Measurements from ENCODE around the gene CHCT1. TPM values are rescaled to one million over a fixed set of nuclear protein-coding genes. Genes with fewer than 3 reads are reported as not detected.

Gene CHCT1
- total RNA-seq, 1 experiment from 2014 or later = 0.88 TPM

GRCh38 chr17:60386147-60387058, 35.9 kb upstream of the CHCT1 start:
- ChIA-PET POLR2A (ENCODE audit: low non-redundant PET) (interaction anchor here (0.7 kb wide), 1 partner anchor 1207 kb away, joined by 4 read pairs; no protein-coding TSS in a partner anchor), CTCF (no interaction called here)
- Histone ChIP-seq H3K27ac (ENCODE audit: low read depth, low read length, poor library complexity, severe bottlenecking) (no peak overlapping the region), H3K36me3 (ENCODE audit: insufficient read depth, low read length, poor library complexity, severe bottlenecking) (peaks cover 3% of the 10 kb centered on the region), H3K4me3 (ENCODE audit: low read depth, low read length, poor library complexity, severe bottlenecking) (no peak overlapping the region), H3K27me3 (replicated peaks; ENCODE audit: insufficient read depth, low read depth, low read length, poor library complexity) (no peaks in the 10 kb centered on the region), H3K9me3 (ENCODE audit: low read depth, low read length, poor library complexity, severe bottlenecking) (no peaks in the 10 kb centered on the region), H3K4me1 (ENCODE audit: insufficient read depth, low read length, poor library complexity, severe bottlenecking) (peaks cover 55% of the 10 kb centered on the region)
- TF ChIP-seq EZH2 (IDR thresholded peaks at IDR 0.05; ENCODE audit: borderline replicate concordance, low read depth, low read length, poor library complexity, severe bottlenecking) (no peak), CTCF (conservative IDR thresholded peaks at IDR 0.05; ENCODE audit: low read depth, low read length) (no peak)
- intact Hi-C loops (cut with micrococcal nuclease; ENCODE audit: unreplicated experiment) = no loop called here
- DNase-seq (ENCODE audit: low spot score) = no peak
- BruUV-seq (replicated peaks) = no TSS peak

- H3K9me3 ChIP-seq (ENCODE audit: low read depth, low read length, poor library complexity, severe bottlenecking) = no peaks in the 10 kb centered on the region
- CTCF ChIA-PET = no interaction called here
- intact Hi-C loops (cut with micrococcal nuclease; ENCODE audit: unreplicated experiment) = no loop called here
- POLR2A ChIA-PET (ENCODE audit: low non-redundant PET) = no interaction called here
- DNase-seq (ENCODE audit: low spot score) = no peak
- no peak overlapping the region for H3K27ac ChIP-seq (ENCODE audit: low read depth, low read length, poor library complexity, severe bottlenecking)
- no peaks in the 10 kb centered on the region for H3K36me3 ChIP-seq (ENCODE audit: insufficient read depth, low read length, poor library complexity, severe bottlenecking)
- no peaks in the 10 kb centered on the region for H3K27me3 ChIP-seq (replicated peaks; ENCODE audit: insufficient read depth, low read depth, low read length, poor library complexity)
- peaks cover 56% of the 10 kb centered on the region for H3K4me1 ChIP-seq (ENCODE audit: insufficient read depth, low read length, poor library complexity, severe bottlenecking)
- no peak overlapping the region for H3K4me3 ChIP-seq (ENCODE audit: low read depth, low read length, poor library complexity, severe bottlenecking)
- no TSS peak for BruUV-seq (replicated peaks)
- no peak for TF ChIP-seq EZH2 (IDR thresholded peaks at IDR 0.05; ENCODE audit: borderline replicate concordance, low read depth, low read length, poor library complexity, severe bottlenecking)
- TF ChIP-seq CTCF (conservative IDR thresholded peaks at IDR 0.05; ENCODE audit: low read depth, low read length) = no peak
These were observed 34.6 kb upstream of the CHCT1 start for GRCh38 chr17:60387666-60388065.

- intact Hi-C loops (cut with micrococcal nuclease; ENCODE audit: unreplicated experiment) = no loop called here
- DNase-seq (ENCODE audit: low spot score) = no peak
- Histone ChIP-seq H3K27me3 (replicated peaks; ENCODE audit: insufficient read depth, low read depth, low read length, poor library complexity) (no peaks in the 10 kb centered on the region), H3K27ac (ENCODE audit: low read depth, low read length, poor library complexity, severe bottlenecking) (no peak overlapping the region), H3K9me3 (ENCODE audit: low read depth, low read length, poor library complexity, severe bottlenecking) (no peaks in the 10 kb centered on the region), H3K4me3 (ENCODE audit: low read depth, low read length, poor library complexity, severe bottlenecking) (no peak overlapping the region), H3K36me3 (ENCODE audit: insufficient read depth, low read length, poor library complexity, severe bottlenecking) (no peaks in the 10 kb centered on the region), H3K4me1 (ENCODE audit: insufficient read depth, low read length, poor library complexity, severe bottlenecking) (peaks cover 62% of the 10 kb centered on the region)
- CTCF ChIA-PET = no interaction called here
- POLR2A ChIA-PET (ENCODE audit: low non-redundant PET) = no interaction called here
- TF ChIP-seq CTCF (conservative IDR thresholded peaks at IDR 0.05; ENCODE audit: low read depth, low read length) = no peak
- TF ChIP-seq EZH2 (IDR thresholded peaks at IDR 0.05; ENCODE audit: borderline replicate concordance, low read depth, low read length, poor library complexity, severe bottlenecking) = no peak
- BruUV-seq (replicated peaks) = no TSS peak
These were observed 33.5 kb upstream of the CHCT1 start for GRCh38 chr17:60388742-60389141.

All from A673 (cell line).